Activated B cell treated with CpG ODN at 0.5 μM for 24 hours (primary cell): Measurements from ENCODE around the gene SKP2. TPM values are rescaled to one million over a fixed set of nuclear protein-coding genes. Genes with fewer than 3 reads are reported as not detected.

Experiments
- ATAC-seq: fragments of 200-7000 bp; cut with Tn5 transposase; one replicate; pipeline ENCODE4 v1.10.0; 2021; ENCODE audit warnings: low read depth, mild to moderate bottlenecking, moderate library complexity
- CTCF ChIA-PET: fragments of 350-600 bp; sonication (Branson Sonifier 250); formaldehyde crosslinking; loops from one replicate; lab custom pipeline; 2021; ENCODE audit warnings: antibody characterized with exemption; lab: Charles Lee
- POLR2A ChIA-PET: fragments of 350-600 bp; sonication (Branson Sonifier 250); formaldehyde crosslinking; loops from one replicate; lab custom pipeline; 2021; ENCODE audit warnings: antibody characterized with exemption; lab: Charles Lee
- DNase-seq: peaks from one replicate; pipeline ENCODE4 v3.0.0; 2022
- H3K27ac Mint-ChIP-seq: one replicate; pipeline ENCODE4 v1.8.0; 2020; ENCODE audit warnings: mixed read lengths
- H3K27me3 Mint-ChIP-seq: one replicate; pipeline ENCODE4 v1.8.0; 2021; ENCODE audit warnings: mixed read lengths
- H3K36me3 Mint-ChIP-seq: one replicate; pipeline ENCODE4 v1.8.0; 2021; ENCODE audit warnings: low read depth, mixed read lengths
- H3K4me1 Mint-ChIP-seq: one replicate; pipeline ENCODE4 v1.8.0; 2021; ENCODE audit warnings: mixed read lengths
- H3K4me3 Mint-ChIP-seq: one replicate; pipeline ENCODE4 v1.8.0; 2020; ENCODE audit warnings: mild to moderate bottlenecking, mixed read lengths
- H3K9me3 Mint-ChIP-seq: one replicate; pipeline ENCODE4 v1.8.0; 2020; ENCODE audit warnings: mixed read lengths
- intact Hi-C: fragments of 100-400 bp; cut with micrococcal nuclease; formaldehyde crosslinking; loops from one replicate; pipeline ENCODE4 v1.15.1; 2024
- total RNA-seq: library from RNA; stranded (reverse); gene quantifications from 2 replicates; pipeline ENCODE4 v1.2.3, GENCODE V29; 2022
- TF ChIP-seq, protein P1 (sequence below): fragments of 200-600 bp; IDR thresholded peaks from one replicate; pipeline ENCODE4 v1.8.0; 2022; ENCODE audit warnings: antibody characterized with exemption, mild to moderate bottlenecking

SKP2 gene
- total RNA-seq, 1 donor from 2014 or later, result 18.5 TPM

DNA sequence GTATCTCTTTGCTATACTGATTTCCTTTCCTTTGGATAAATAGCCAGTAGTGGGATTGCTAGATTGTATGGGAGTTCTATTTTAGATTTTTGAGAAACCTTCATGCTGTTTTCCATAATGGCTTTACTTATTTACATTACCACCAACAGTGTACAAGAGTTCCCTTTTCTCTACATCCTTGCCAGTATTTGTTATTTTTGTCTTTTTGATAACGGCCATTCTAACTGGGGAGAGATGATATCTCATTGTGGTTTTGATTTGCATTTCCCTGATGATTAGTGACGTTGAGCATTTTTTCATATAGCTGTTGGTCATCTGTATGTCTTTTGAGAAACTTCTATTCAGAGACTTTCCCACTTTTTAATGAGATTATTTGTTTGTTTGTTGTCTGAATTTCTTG is 64.0 kb downstream of the SKP2 start:
- Mint-ChIP-seq H3K27me3 (no peaks in the 10 kb centered on the region), H3K4me1 (no peaks in the 10 kb centered on the region), H3K36me3 (peaks cover 61% of the 10 kb centered on the region), H3K4me3 (no peak overlapping the region), H3K27ac (no peak overlapping the region), H3K9me3 (no peaks in the 10 kb centered on the region)
- POLR2A ChIA-PET, result no interaction called here
- intact Hi-C loops, result no loop called here
- ATAC-seq, result no peak
- CTCF ChIA-PET, result interaction anchor here (0.8 to 1.5 kb wide), 2 partner anchors 26 to 480 kb away, joined by 3 read pairs; partner anchors contain the start of gene NADK2
- TF ChIP-seq, protein P1, sequence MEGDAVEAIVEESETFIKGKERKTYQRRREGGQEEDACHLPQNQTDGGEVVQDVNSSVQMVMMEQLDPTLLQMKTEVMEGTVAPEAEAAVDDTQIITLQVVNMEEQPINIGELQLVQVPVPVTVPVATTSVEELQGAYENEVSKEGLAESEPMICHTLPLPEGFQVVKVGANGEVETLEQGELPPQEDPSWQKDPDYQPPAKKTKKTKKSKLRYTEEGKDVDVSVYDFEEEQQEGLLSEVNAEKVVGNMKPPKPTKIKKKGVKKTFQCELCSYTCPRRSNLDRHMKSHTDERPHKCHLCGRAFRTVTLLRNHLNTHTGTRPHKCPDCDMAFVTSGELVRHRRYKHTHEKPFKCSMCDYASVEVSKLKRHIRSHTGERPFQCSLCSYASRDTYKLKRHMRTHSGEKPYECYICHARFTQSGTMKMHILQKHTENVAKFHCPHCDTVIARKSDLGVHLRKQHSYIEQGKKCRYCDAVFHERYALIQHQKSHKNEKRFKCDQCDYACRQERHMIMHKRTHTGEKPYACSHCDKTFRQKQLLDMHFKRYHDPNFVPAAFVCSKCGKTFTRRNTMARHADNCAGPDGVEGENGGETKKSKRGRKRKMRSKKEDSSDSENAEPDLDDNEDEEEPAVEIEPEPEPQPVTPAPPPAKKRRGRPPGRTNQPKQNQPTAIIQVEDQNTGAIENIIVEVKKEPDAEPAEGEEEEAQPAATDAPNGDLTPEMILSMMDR, result no peak
- no peak for DNase-seq

DNA sequence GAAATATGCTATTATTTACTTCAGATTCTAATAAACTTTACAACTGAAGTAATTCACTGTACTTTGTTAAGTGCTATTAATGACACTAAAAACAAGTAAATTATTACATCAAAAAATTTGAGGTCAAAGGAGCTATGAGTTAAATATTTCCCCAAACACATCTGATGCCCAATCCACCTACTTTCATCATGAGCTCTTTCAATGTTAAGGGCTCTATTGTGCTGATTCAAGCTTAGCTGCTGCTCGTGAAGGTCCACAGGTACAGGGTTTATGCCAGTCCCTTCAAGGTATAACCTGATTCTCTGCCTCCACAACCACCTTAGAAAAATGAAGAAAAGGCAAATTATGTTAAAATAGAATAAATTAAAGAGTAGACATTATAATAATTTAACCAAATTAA is 65.7 kb downstream of the SKP2 start:
- ATAC-seq (no peak), DNase-seq (no peak)
- Mint-ChIP-seq H3K4me3 (no peak overlapping the region), H3K27me3 (no peaks in the 10 kb centered on the region), H3K36me3 (peaks cover 60% of the 10 kb centered on the region), H3K9me3 (no peaks in the 10 kb centered on the region), H3K4me1 (no peaks in the 10 kb centered on the region), H3K27ac (no peak overlapping the region)
- intact Hi-C loops, result no loop called here
- TF ChIP-seq, protein P1, result no peak
- ChIA-PET POLR2A (interaction anchor here (1.2 kb wide), 1 partner anchor 24 kb away, joined by 5 read pairs; the partner anchor contains the start of gene NADK2), CTCF (interaction anchor here (1.3 kb wide), 1 partner anchor 288 kb away, joined by 3 read pairs; no protein-coding TSS in a partner anchor)

DNA sequence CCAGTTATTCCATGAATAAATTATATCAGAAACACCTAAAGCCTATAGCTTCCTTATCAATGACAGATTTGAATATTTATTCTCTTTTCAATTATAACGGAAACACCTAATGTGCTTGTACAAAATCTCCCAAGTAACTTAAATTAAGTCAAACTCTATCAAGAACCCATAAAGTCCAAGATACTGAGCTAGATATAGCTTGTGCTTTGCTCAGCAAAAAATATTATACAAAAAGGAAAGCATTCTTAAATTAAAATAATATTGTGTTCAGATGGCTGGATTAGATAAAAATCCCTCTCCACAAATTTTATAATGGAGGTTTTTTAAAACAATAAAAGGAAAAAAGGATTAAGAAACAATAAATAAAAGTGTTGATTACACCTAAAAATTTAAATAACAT is 66.1 kb downstream of the SKP2 start:
- peaks cover 57% of the 10 kb centered on the region for H3K36me3 Mint-ChIP-seq
- no peak overlapping the region for H3K27ac Mint-ChIP-seq
- H3K4me1 Mint-ChIP-seq, result no peaks in the 10 kb centered on the region
- ChIA-PET POLR2A (interaction anchor here (1.2 kb wide), 1 partner anchor 23 kb away, joined by 5 read pairs; the partner anchor contains the start of gene NADK2), CTCF (interaction anchor here (1.3 kb wide), 1 partner anchor 287 kb away, joined by 3 read pairs; no protein-coding TSS in a partner anchor)
- no peaks in the 10 kb centered on the region for H3K27me3 Mint-ChIP-seq
- H3K9me3 Mint-ChIP-seq, result no peaks in the 10 kb centered on the region
- ATAC-seq (no peak), DNase-seq (no peak)
- intact Hi-C loops, result no loop called here
- TF ChIP-seq, protein P1, result no peak
- no peak overlapping the region for H3K4me3 Mint-ChIP-seq

DNA sequence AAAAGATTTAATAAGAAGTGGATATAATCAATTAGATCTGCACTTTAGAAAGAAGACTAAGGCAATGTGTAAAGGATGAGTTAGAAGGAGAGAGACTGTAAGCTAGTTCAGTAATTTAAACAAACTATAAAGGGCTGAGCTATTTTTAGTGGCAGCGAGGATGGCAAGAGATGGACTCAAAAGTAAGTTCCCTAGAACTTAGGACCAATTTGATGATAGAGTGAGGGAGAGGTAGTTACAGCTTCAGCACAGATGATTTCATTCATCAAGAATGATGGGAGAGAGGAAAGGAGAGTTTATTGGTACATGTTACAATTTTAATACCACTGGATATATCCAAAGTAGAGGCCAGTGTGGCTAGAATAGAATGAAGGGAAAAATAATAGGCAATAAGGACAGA is 70.7 kb downstream of the SKP2 start:
- Mint-ChIP-seq H3K4me1 (no peaks in the 10 kb centered on the region), H3K36me3 (peaks cover 31% of the 10 kb centered on the region), H3K4me3 (no peak overlapping the region), H3K27me3 (no peaks in the 10 kb centered on the region), H3K9me3 (no peaks in the 10 kb centered on the region), H3K27ac (no peak overlapping the region)
- no peak for DNase-seq
- ChIA-PET CTCF (no interaction called here), POLR2A (no interaction called here)
- intact Hi-C loops, result no loop called here
- TF ChIP-seq, protein P1, result no peak
- ATAC-seq, result no peak

DNA sequence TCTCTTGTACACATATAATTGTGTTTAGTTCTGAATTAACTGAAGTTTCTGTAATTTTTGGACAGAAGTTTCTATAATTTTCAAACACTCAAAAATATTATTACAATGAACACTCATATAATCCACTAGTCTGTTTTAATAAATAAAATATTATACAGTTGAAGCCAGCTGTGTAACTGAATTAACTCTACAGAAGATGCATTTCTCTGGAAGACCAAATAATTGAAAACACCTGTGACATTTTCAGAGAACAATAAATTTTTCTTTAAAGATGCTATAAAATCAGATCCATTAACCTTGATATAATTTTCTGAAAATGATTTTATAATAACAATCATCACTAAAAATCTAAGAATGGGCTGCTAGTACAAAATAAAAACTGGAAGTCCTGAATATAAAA is 75.1 kb downstream of the SKP2 start:
- DNase-seq, result no peak
- TF ChIP-seq, protein P1, result no peak
- Mint-ChIP-seq H3K9me3 (no peaks in the 10 kb centered on the region), H3K27me3 (no peaks in the 10 kb centered on the region), H3K4me3 (no peak overlapping the region), H3K27ac (no peak overlapping the region), H3K4me1 (no peaks in the 10 kb centered on the region), H3K36me3 (no peaks in the 10 kb centered on the region)
- POLR2A ChIA-PET, result interaction anchor here (1.0 kb wide), 1 partner anchor 14 kb away, joined by 3 read pairs; no protein-coding TSS in a partner anchor
- CTCF ChIA-PET, result no interaction called here
- ATAC-seq, result no peak
- intact Hi-C loops, result no loop called here
